Lung (tissue), 12 donors: ENCODE measurements around the gene CATSPERE. TPM values are rescaled to one million over a fixed set of nuclear protein-coding genes. Genes with fewer than 3 reads are reported as not detected.

Experiments
- ATAC-seq: fragments of 200-7000 bp; cut with Tn5 transposase; one replicate; pipeline ENCODE4 v1.9.1; 2020; ENCODE audit warnings: moderate number of reproducible peaks; ENCODE audit not compliant: insufficient read depth, low FRiP score
- DNase-seq, 3 donors: peaks; one replicate each; pipeline ENCODE4 v3.0.0-alpha.2; 2013 to 2017
- H3K27ac ChIP-seq, 2 donors: one replicate each; pipeline ENCODE4 v1.5.1; 2013; ENCODE audit warnings: mild to moderate bottlenecking in 2 of 2, moderate library complexity in 2 of 2, control low read depth in 1 of 2, inconsistent platforms in 1 of 2, low read depth in 1 of 2, low read length in 1 of 2
- H3K27me3 ChIP-seq, 3 donors: one replicate each; pipeline ENCODE4 v1.5.1; 2013; ENCODE audit warnings: low read length in 2 of 3; ENCODE audit not compliant: control insufficient read depth in 3 of 3, insufficient read depth in 3 of 3
- H3K36me3 ChIP-seq, 4 donors: one replicate each; pipeline ENCODE4 v1.5.1; 2013; ENCODE audit warnings: low read length in 4 of 4, mild to moderate bottlenecking in 1 of 4, moderate library complexity in 1 of 4; ENCODE audit not compliant: control insufficient read depth in 4 of 4, insufficient read depth in 4 of 4
- H3K4me1 ChIP-seq, 5 donors: one replicate each; pipeline ENCODE4 v1.5.1; 2013; ENCODE audit warnings: low read length in 5 of 5, mild to moderate bottlenecking in 2 of 5, moderate library complexity in 1 of 5; ENCODE audit not compliant: control insufficient read depth in 5 of 5, insufficient read depth in 5 of 5
- H3K4me3 ChIP-seq: one replicate; pipeline ENCODE4 v1.5.1; 2013; ENCODE audit warnings: mild to moderate bottlenecking, control low read depth, moderate library complexity
- H3K9ac ChIP-seq, 2 donors: one replicate each; pipeline ENCODE4 v1.5.1; 2013; ENCODE audit warnings: low read length in 2 of 2, control low read depth in 1 of 2; ENCODE audit not compliant: insufficient read depth in 1 of 2
- H3K9me3 ChIP-seq, 4 donors: one replicate each; pipeline ENCODE4 v1.5.1; 2013; ENCODE audit warnings: low read length in 3 of 4, mild to moderate bottlenecking in 1 of 4, moderate library complexity in 1 of 4; ENCODE audit not compliant: control insufficient read depth in 4 of 4, insufficient read depth in 3 of 4
- CTCF ChIP-seq: IDR thresholded peaks from 2 replicates; pipeline ENCODE4 v1.5.1; 2012; ENCODE audit warnings: mild to moderate bottlenecking; ENCODE audit errors: control extremely low read depth, extremely low read depth
- WGBS, 2 donors: extraction: QIAGEN DNeasy Blood & Tissue Kit; methylation state at CpG; one replicate each; pipeline ENCODE4 v1.1.7; 2013; 5-methylcytosine and 5-hydroxymethylcytosine counted together
- polyA plus RNA-seq, 2 donors: library from polyadenylated mRNA; stranded (reverse); fragments of 200-250 nt; gene quantifications; one replicate each; pipeline ENCODE4 v1.2.1, GENCODE V29; 2013
- total RNA-seq, 2 donors: library from RNA; depleted of rRNA in 1 of 2; stranded (reverse); fragments of >200 nt in 1 of 2; gene quantifications; one replicate each; pipeline ENCODE4 v1.2.1, GENCODE V29; 2014 to 2021
- donor health status: control.
- donor health status: control.
- donor health status: Bipolar disorder and iron deficiency.
- donor health status: healthy.
- donor health status: DM: yes; HTN: yes; CAD: no.

CATSPERE gene
- total and polyA plus RNA-seq, 4 donors = 0.30 to 2.7 (median 1.4) TPM

GRCh38 chr1:244424649-244425334, 36.3 kb upstream of the CATSPERE start:
- Histone ChIP-seq H3K27ac (no peak overlapping the region), H3K4me3 (no peak overlapping the region), H3K9ac (no peak overlapping the region), H3K27me3 (no peaks in the 10 kb centered on the region), H3K9me3 (no peaks in the 10 kb centered on the region), H3K36me3 (peaks cover 2 to 12% (median 4%) of the 10 kb centered on the region in 4 donors), H3K4me1 (no peaks in the 10 kb centered on the region)
- no peak for DNase-seq
- ATAC-seq = no peak
- no peak for TF ChIP-seq CTCF
- WGBS, 2 donors = 78 to 89% methylated on average over 2 of the region's 2 CpGs

GRCh38 chr1:244427647-244428046, 33.4 kb upstream of the CATSPERE start:
- DNase-seq = no peak
- no peak overlapping the region for H3K4me3 ChIP-seq
- H3K27me3 ChIP-seq = no peaks in the 10 kb centered on the region
- no peak for TF ChIP-seq CTCF
- no peak for ATAC-seq
- H3K27ac ChIP-seq = no peak overlapping the region
- no peaks in the 10 kb centered on the region for H3K9me3 ChIP-seq
- H3K36me3 ChIP-seq = peaks cover 1 to 9% (median 5%) of the 10 kb centered on the region in 4 donors
- no peaks in the 10 kb centered on the region for H3K4me1 ChIP-seq
- no peak overlapping the region for H3K9ac ChIP-seq

- DNase-seq (no peak), ATAC-seq (no peak)
- no peak overlapping the region for H3K4me3 ChIP-seq
- H3K27me3 ChIP-seq = no peaks in the 10 kb centered on the region
- WGBS, 2 donors = 97 to 98% methylated on average over 3 of the region's 3 CpGs
- H3K9ac ChIP-seq = no peak overlapping the region
- H3K27ac ChIP-seq = no peak overlapping the region
- no peaks in the 10 kb centered on the region for H3K9me3 ChIP-seq
- no peaks in the 10 kb centered on the region for H3K4me1 ChIP-seq
- peaks cover 0 to 6% (median 5%) of the 10 kb centered on the region in 4 donors for H3K36me3 ChIP-seq
- no peak for TF ChIP-seq CTCF
Observed at GRCh38 chr1:244429818-244430217, 31.3 kb upstream of the CATSPERE start.

GRCh38 chr1:244431166-244431565, 29.9 kb upstream of the CATSPERE start:
- ATAC-seq (no peak), DNase-seq (no peak)
- Histone ChIP-seq H3K27me3 (no peaks in the 10 kb centered on the region), H3K4me1 (peaks cover 0 to 2% (median 0%) of the 10 kb centered on the region in 5 donors), H3K36me3 (peaks cover 0 to 10% (median 5%) of the 10 kb centered on the region in 4 donors), H3K9ac (no peak overlapping the region), H3K9me3 (no peaks in the 10 kb centered on the region), H3K4me3 (no peak overlapping the region), H3K27ac (no peak overlapping the region)
- no peak for TF ChIP-seq CTCF
